A549 (cell line): ENCODE measurements around the gene ZP1. TPM values are rescaled to one million over a fixed set of nuclear protein-coding genes. Genes with fewer than 3 reads are reported as not detected.

ENCODE experiments used
- ATAC-seq, 2 experiments: fragments of 200-7000 bp in 1 of 2; fragments of >200 bp in 1 of 2; cut with Nextera tagmentation in 1 of 2; cut with Tn5 transposase in 1 of 2; 3 replicates each; pipeline versions ENCODE4 v1.8.0 to v1.9.1; 2018 to 2020; ENCODE audit warnings: mild to moderate bottlenecking in 1 of 2, moderate library complexity in 1 of 2
- CTCF ChIA-PET: fragments of 300-600 bp; sonication (Branson Sonifier 250); formaldehyde crosslinking; extraction: SDS; loops from one replicate; lab custom pipeline; 2021; ENCODE audit warnings: antibody characterized with exemption, inconsistent platforms; lab: Yijun Ruan, JAX
- POLR2A ChIA-PET: fragments of 350-600 bp; formaldehyde crosslinking; extraction: SDS; loops from one replicate; lab custom pipeline; 2021; ENCODE audit warnings: antibody characterized with exemption, inconsistent platforms; lab: Yijun Ruan, JAX
- DNase-seq, 2 experiments: peaks; one replicate each; pipeline versions ENCODE4 v3.0.0 to v3.0.0-alpha.2; 2011 to 2016; ENCODE audit warnings: low read depth in 1 of 2, low spot score in 1 of 2
- FAIRE-seq: peaks from 2 replicates; lab custom pipeline; 2011; peaks lifted over from hg19 to GRCh38; lab: Jason Lieb, UNC
- H3K27ac ChIP-seq, 2 experiments: fragments of >200 bp; sonication (Bioruptor Twin); formaldehyde crosslinking; 3 replicates each; pipeline ENCODE4 v1.5.1; 2016 to 2017
- H3K4me1 ChIP-seq: fragments of >200 bp; sonication (Bioruptor Twin); formaldehyde crosslinking; 3 replicates; pipeline ENCODE4 v1.6.1; 2016
- H3K4me2 ChIP-seq: fragments of >200 bp; sonication (Bioruptor Twin); formaldehyde crosslinking; 3 replicates; pipeline ENCODE4 v1.6.1; 2016
- H3K4me3 ChIP-seq: fragments of >200 bp; sonication (Bioruptor Twin); formaldehyde crosslinking; 3 replicates; pipeline ENCODE4 v1.5.1; 2016
- H3K9me3 ChIP-seq: fragments of >200 bp; sonication (Bioruptor Twin); formaldehyde crosslinking; 3 replicates; pipeline ENCODE4 v1.6.1; 2016
- BCL3 ChIP-seq: fragments of >200 bp; sonication (Bioruptor Twin); formaldehyde crosslinking; IDR thresholded peaks from 3 replicates; pipeline ENCODE4 v1.6.1; 2016
- BHLHE40 ChIP-seq: IDR thresholded peaks from 2 replicates; pipeline ENCODE4 v1.6.1; 2012; ENCODE audit warnings: low read depth, low read length, inconsistent platforms
- ESRRA ChIP-seq: fragments of 150-350 bp; IDR thresholded peaks from 2 replicates; pipeline ENCODE4 v1.6.1; 2014; ENCODE audit warnings: mild to moderate bottlenecking, low read length, borderline replicate concordance
- GATA3 ChIP-seq: IDR thresholded peaks from 2 replicates; pipeline ENCODE4 v1.6.1; 2012; ENCODE audit warnings: borderline replicate concordance
- HOXA7 ChIP-seq: fragments of 250-450 bp; sonication (Bioruptor Pico); IDR thresholded peaks from 2 replicates; pipeline ENCODE4 v1.5.0; 2020; ENCODE audit warnings: mild to moderate bottlenecking, moderate library complexity
- JUNB ChIP-seq: fragments of >200 bp; sonication (Bioruptor Twin); formaldehyde crosslinking; IDR thresholded peaks from 2 replicates; pipeline ENCODE4 v1.6.1; 2016
- MAZ ChIP-seq: fragments of 150-350 bp; IDR thresholded peaks from 2 replicates; pipeline ENCODE4 v1.6.1; 2014; ENCODE audit warnings: antibody characterized with exemption, low read depth, low read length, borderline replicate concordance
- PHF8 ChIP-seq: fragments of 200-600 bp; sonication (generic); IDR thresholded peaks from 2 replicates; pipeline ENCODE4 v1.6.1; 2016; ENCODE audit warnings: low read depth, mild to moderate bottlenecking, antibody characterized with exemption, moderate library complexity, borderline replicate concordance
- RFX5 ChIP-seq: fragments of 450-650 bp; IDR thresholded peaks from 2 replicates; pipeline ENCODE4 v1.7.1; 2014; ENCODE audit warnings: antibody characterized with exemption, mild to moderate bottlenecking, moderate library complexity
- RNF2 ChIP-seq: fragments of 200-600 bp; sonication (generic); IDR thresholded peaks from 2 replicates; pipeline ENCODE4 v1.6.1; 2016; ENCODE audit warnings: low read depth, mild to moderate bottlenecking, antibody characterized with exemption, moderate library complexity, borderline replicate concordance
- TP53 ChIP-seq: fragments of 250-450 bp; sonication (Bioruptor Pico); IDR thresholded peaks from 2 replicates; pipeline ENCODE4 v1.5.0; 2021; ENCODE audit warnings: mild to moderate bottlenecking, moderate library complexity
- USF2 ChIP-seq: fragments of 450-650 bp; IDR thresholded peaks from 2 replicates; pipeline ENCODE4 v1.6.1; 2014; ENCODE audit warnings: antibody characterized with exemption
- WGBS: methylation state at CpG from one replicate; pipeline ENCODE4 v1.1.6; 2017; ENCODE audit errors: missing lambda C conversion rate; 5-methylcytosine and 5-hydroxymethylcytosine counted together
- polyA plus RNA-seq, 4 experiments: library from polyadenylated mRNA; depleted of rRNA in 3 of 4; stranded (reverse); fragments of >200 nt; fragmentation: RNase III in 1 of 4; extraction: RNeasy Plus Mini Kit Qiagen cat#74134 plus additional on column Dnase treatment in 1 of 4; gene quantifications; 2 replicates in 3 of 4; 3 replicates in 1 of 4; pipeline ENCODE4 v1.2.3, GENCODE V29; 2011 to 2017
- TF ChIP-seq, protein P1 (sequence below): fragments of 200-600 bp; sonication (generic); IDR thresholded peaks from 2 replicates; pipeline ENCODE4 v1.6.1; 2016; ENCODE audit warnings: antibody characterized with exemption, mild to moderate bottlenecking, moderate library complexity
- TF ChIP-seq, protein P2 (sequence below): fragments of >200 bp; sonication (Bioruptor Twin); formaldehyde crosslinking; IDR thresholded peaks from 3 replicates; pipeline ENCODE4 v1.5.1; 2016

The ZP1 gene
- polyA plus RNA-seq, 2 of the 4 experiments (the other 2 are of a cell fraction), result 0.06 to 0.30 TPM

GRCh38 chr11:60891103-60891741 lies 23.9 kb downstream of the ZP1 start:
- Histone ChIP-seq H3K9me3 (no peaks in the 10 kb centered on the region), H3K4me3 (no peak overlapping the region), H3K27ac (no peak overlapping the region), H3K4me2 (no peak overlapping the region), H3K4me1 (no peaks in the 10 kb centered on the region)
- FAIRE-seq (no peak), ATAC-seq (no peak), DNase-seq (no peak)
- ChIA-PET CTCF (interaction anchor here (0.9 to 7.7 kb wide), 6 partner anchors 10 to 116 kb away, joined by 3 to 109 read pairs (median 6); partner anchors contain the start of gene ZP1), POLR2A (no interaction called here)
- 92% methylated on average over 7 of the region's 7 CpGs for WGBS
- TF ChIP-seq BHLHE40 (no peak), GATA3 (no peak)

- ChIA-PET CTCF (interaction anchor here (0.7 to 10.1 kb wide), 6 partner anchors 8 to 118 kb away, joined by 3 to 93 read pairs (median 14); no protein-coding TSS in a partner anchor), POLR2A (no interaction called here)
- no peak overlapping the region for H3K27ac ChIP-seq
- TF ChIP-seq USF2, result no peak
- TF ChIP-seq, protein P1, sequence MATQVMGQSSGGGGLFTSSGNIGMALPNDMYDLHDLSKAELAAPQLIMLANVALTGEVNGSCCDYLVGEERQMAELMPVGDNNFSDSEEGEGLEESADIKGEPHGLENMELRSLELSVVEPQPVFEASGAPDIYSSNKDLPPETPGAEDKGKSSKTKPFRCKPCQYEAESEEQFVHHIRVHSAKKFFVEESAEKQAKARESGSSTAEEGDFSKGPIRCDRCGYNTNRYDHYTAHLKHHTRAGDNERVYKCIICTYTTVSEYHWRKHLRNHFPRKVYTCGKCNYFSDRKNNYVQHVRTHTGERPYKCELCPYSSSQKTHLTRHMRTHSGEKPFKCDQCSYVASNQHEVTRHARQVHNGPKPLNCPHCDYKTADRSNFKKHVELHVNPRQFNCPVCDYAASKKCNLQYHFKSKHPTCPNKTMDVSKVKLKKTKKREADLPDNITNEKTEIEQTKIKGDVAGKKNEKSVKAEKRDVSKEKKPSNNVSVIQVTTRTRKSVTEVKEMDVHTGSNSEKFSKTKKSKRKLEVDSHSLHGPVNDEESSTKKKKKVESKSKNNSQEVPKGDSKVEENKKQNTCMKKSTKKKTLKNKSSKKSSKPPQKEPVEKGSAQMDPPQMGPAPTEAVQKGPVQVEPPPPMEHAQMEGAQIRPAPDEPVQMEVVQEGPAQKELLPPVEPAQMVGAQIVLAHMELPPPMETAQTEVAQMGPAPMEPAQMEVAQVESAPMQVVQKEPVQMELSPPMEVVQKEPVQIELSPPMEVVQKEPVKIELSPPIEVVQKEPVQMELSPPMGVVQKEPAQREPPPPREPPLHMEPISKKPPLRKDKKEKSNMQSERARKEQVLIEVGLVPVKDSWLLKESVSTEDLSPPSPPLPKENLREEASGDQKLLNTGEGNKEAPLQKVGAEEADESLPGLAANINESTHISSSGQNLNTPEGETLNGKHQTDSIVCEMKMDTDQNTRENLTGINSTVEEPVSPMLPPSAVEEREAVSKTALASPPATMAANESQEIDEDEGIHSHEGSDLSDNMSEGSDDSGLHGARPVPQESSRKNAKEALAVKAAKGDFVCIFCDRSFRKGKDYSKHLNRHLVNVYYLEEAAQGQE, result no peak
- TF ChIP-seq RNF2, result no peak
- TF ChIP-seq MAZ, result no peak
- TF ChIP-seq JUNB, result no peak
- no peak for TF ChIP-seq HOXA7 (CRISPR knock-in tag)
- TF ChIP-seq BCL3, result no peak
- no peak for TF ChIP-seq RFX5
- no peak for TF ChIP-seq PHF8
- TF ChIP-seq TP53, result no peak
- no peak for TF ChIP-seq ESRRA
- TF ChIP-seq, protein P2, sequence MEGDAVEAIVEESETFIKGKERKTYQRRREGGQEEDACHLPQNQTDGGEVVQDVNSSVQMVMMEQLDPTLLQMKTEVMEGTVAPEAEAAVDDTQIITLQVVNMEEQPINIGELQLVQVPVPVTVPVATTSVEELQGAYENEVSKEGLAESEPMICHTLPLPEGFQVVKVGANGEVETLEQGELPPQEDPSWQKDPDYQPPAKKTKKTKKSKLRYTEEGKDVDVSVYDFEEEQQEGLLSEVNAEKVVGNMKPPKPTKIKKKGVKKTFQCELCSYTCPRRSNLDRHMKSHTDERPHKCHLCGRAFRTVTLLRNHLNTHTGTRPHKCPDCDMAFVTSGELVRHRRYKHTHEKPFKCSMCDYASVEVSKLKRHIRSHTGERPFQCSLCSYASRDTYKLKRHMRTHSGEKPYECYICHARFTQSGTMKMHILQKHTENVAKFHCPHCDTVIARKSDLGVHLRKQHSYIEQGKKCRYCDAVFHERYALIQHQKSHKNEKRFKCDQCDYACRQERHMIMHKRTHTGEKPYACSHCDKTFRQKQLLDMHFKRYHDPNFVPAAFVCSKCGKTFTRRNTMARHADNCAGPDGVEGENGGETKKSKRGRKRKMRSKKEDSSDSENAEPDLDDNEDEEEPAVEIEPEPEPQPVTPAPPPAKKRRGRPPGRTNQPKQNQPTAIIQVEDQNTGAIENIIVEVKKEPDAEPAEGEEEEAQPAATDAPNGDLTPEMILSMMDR, result no peak
- TF ChIP-seq, all 56 proteins: peak for 0
- Histone ChIP-seq H3K4me1 (peaks cover 4% of the 10 kb centered on the region; the same call in 1 of the 3 replicates), H3K9me3 (no peaks in the 10 kb centered on the region), H3K4me2 (no peak overlapping the region), H3K4me3 (no peak overlapping the region)
- DNase-seq (no peak), ATAC-seq (no peak), FAIRE-seq (no peak)
- WGBS, result 96% methylated on average over 5 of the region's 5 CpGs
Observed at GRCh38 chr11:60895687-60896086, 28.3 kb downstream of the ZP1 start.
